ENCODE data around the gene ROR1.
A peak's percentile ranks its signal among the peaks of the same experiment; 100 is the strongest.

ROR1 gene

GRCh38 chr1:63775418-63776127 lies 1.8 kb downstream of the ROR1 start (continued):
- TF ChIP-seq ZNF148 (tag by site-specific recombination; IDR thresholded peaks at IDR 0.05; ENCODE audit: borderline replicate concordance) = no peak
- TF ChIP-seq ZEB2 (tag by site-specific recombination; IDR thresholded peaks at IDR 0.05) = 0 out of 2 replicates have a peak, but pooled peaks have one; percentile 25
- TF ChIP-seq ZNF155 (tag by site-specific recombination; IDR thresholded peaks at IDR 0.05) = no peak
- peak; percentile 46; the same call in 1 of the 2 replicates for TF ChIP-seq IKZF3 (tag by site-specific recombination; IDR thresholded peaks at IDR 0.05)
- TF ChIP-seq OSR2 (tag by site-specific recombination; IDR thresholded peaks at IDR 0.05) = peak; percentile 87
- 0 out of 2 replicates have a peak, but pooled peaks have one; percentile 11 for TF ChIP-seq ZNF596 (tag by site-specific recombination; IDR thresholded peaks at IDR 0.05)
- no peak for TF ChIP-seq EGR2 (tag by site-specific recombination; IDR thresholded peaks at IDR 0.05; ENCODE audit: low read depth)
- peak; percentile 32; the same call in 1 of the 2 replicates for TF ChIP-seq FEZF1 (tag by site-specific recombination; IDR thresholded peaks at IDR 0.05)
- 0 out of 2 replicates have a peak, but pooled peaks have one; percentile 20 for TF ChIP-seq KLF1 (tag by site-specific recombination; IDR thresholded peaks at IDR 0.05)
- TF ChIP-seq ZNF366 (tag by site-specific recombination; conservative IDR thresholded peaks at IDR 0.05) = peak; percentile 64; the same call in 1 of the 2 replicates
- no peak for TF ChIP-seq SP3 (tag by site-specific recombination; IDR thresholded peaks at IDR 0.05)
- TF ChIP-seq ZXDB (tag by site-specific recombination; IDR thresholded peaks at IDR 0.05) = 0 out of 2 replicates have a peak, but pooled peaks have one; percentile 17

GRCh38 chr1:63777286-63777685 lies 3.5 kb downstream of the ROR1 start:
- Histone ChIP-seq H3K36me3 (ENCODE audit: control insufficient read depth in 2 of 2, insufficient read depth in 1 of 2, low read length in 2 of 2) (no peaks in the 10 kb centered on the region), H3K4me1 (ENCODE audit: control insufficient read depth, insufficient read depth, low read length) (peaks cover 36% of the 10 kb centered on the region), H3K27ac (ENCODE audit: extremely low read depth, low read depth, low read length) (no peak overlapping the region), H3K4me3 (ENCODE audit: low read depth, low read length) (no peak overlapping the region), H3K9me3 (ENCODE audit: control insufficient read depth, insufficient read depth, low read depth, low read length) (no peaks in the 10 kb centered on the region)
- ChIA-PET CTCF (interaction anchor here (0.7 to 2.8 kb wide), 10 partner anchors 11 to 360 kb away, joined by 3 to 15 read pairs (median 4); no protein-coding TSS in a partner anchor), POLR2A (no interaction called here)
- TF ChIP-seq ZBTB20 (tag by site-specific recombination; IDR thresholded peaks at IDR 0.05) = no peak
- TF ChIP-seq ZNF121 (tag by site-specific recombination; IDR thresholded peaks at IDR 0.05) = no peak
- TF ChIP-seq KLF9 (tag by site-specific recombination; IDR thresholded peaks at IDR 0.05; ENCODE audit: low read depth) = peak; percentile 38; the same call in 1 of the 2 replicates

DNA sequence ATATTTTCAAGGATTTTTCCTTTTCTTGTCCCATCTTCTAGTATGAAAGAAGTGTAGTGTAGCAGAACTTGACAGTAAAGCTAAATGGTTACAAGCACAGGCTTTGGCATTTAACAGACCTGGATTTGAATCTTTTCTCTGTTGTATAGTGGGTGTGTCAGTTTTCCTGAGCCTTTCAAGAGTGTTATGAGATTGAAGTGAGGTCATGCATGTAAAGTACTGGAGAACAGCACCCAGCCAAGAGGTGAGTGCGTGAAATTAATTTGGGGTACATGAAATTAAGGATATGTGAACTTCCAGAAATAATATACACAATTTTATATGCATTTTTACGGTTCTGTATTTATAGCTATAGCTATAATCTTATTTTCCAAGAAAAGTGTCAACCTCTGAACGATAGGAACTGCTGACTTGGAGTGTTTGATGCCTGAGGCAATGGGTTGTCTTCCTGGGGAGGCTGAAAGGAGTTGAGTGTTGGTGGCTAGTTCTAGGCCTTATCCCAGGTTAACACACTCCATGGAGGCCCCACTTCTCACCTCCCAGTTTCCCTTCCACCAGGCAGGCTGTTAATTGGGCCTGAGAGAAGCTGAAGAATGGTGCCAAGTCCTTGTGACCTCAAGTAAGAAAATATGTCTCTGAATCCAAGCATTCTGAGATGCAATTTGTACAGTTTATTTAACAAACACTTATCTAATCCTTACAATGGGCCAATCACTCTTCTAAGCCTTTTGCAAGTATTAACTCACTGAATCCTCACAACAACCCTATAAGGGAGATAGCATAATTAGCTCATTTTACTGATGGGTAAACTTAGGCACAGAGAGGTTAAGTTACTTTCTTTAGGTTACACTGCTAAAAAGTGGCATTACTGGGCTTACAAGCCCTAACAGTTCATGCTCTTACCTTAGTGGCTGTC lies 4.4 kb downstream of the ROR1 start:
- Histone ChIP-seq H3K27ac (ENCODE audit: extremely low read depth, low read depth, low read length) (peak overlapping the region; percentile 17; the same call in 1 of the 2 replicates), H3K9me3 (ENCODE audit: control insufficient read depth, insufficient read depth, low read depth, low read length) (no peaks in the 10 kb centered on the region), H3K4me1 (ENCODE audit: control insufficient read depth, insufficient read depth, low read length) (peaks cover 34% of the 10 kb centered on the region), H3K4me3 (ENCODE audit: low read depth, low read length) (no peak overlapping the region), H3K36me3 (ENCODE audit: control insufficient read depth in 2 of 2, insufficient read depth in 1 of 2, low read length in 2 of 2) (no peaks in the 10 kb centered on the region)
- ChIA-PET CTCF (interaction anchor here (0.6 to 2.8 kb wide), 12 partner anchors 10 to 1732 kb away, joined by 3 to 15 read pairs (median 3); no protein-coding TSS in a partner anchor), POLR2A (no interaction called here)
- TF ChIP-seq HOXD13 (CRISPR knock-in tag; IDR thresholded peaks at IDR 0.05; ENCODE audit: borderline replicate concordance) = no peak
- 0 out of 2 replicates have a peak, but pooled peaks have one; percentile 10 for TF ChIP-seq ZEB2 (tag by site-specific recombination; IDR thresholded peaks at IDR 0.05)
- peak; percentile 85 for TF ChIP-seq KLF9 (tag by site-specific recombination; IDR thresholded peaks at IDR 0.05; ENCODE audit: low read depth)
- TF ChIP-seq, protein P1, sequence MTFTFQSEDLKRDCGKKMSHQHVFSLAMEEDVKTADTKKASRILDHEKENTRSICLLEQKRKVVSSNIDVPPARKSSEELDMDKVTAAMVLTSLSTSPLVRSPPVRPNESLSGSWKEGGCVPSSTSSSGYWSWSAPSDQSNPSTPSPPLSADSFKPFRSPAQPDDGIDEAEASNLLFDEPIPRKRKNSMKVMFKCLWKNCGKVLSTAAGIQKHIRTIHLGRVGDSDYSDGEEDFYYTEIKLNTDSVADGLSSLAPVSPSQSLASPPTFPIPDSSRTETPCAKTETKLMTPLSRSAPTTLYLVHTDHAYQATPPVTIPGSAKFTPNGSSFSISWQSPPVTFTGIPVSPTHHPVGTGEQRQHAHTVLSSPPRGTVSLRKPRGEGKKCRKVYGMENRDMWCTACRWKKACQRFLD (tag by site-specific recombination; IDR thresholded peaks at IDR 0.05) = no peak
- TF ChIP-seq, protein P2, sequence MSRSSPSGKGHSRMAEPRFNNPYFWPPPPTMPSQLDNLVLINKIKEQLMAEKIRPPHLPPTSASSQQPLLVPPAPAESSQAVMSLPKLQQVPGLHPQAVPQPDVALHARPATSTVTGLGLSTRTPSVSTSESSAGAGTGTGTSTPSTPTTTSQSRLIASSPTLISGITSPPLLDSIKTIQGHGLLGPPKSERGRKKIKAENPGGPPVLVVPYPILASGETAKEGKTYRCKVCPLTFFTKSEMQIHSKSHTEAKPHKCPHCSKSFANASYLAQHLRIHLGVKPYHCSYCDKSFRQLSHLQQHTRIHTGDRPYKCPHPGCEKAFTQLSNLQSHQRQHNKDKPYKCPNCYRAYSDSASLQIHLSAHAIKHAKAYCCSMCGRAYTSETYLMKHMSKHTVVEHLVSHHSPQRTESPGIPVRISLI (tag by site-specific recombination; IDR thresholded peaks at IDR 0.05) = no peak
- 0 out of 2 replicates have a peak, but pooled peaks have one; percentile 18 for TF ChIP-seq ZXDB (tag by site-specific recombination; IDR thresholded peaks at IDR 0.05)
- TF ChIP-seq ZNF585B (tag by site-specific recombination; IDR thresholded peaks at IDR 0.05) = no peak
- TF ChIP-seq OSR2 (tag by site-specific recombination; IDR thresholded peaks at IDR 0.05) = 0 out of 2 replicates have a peak, but pooled peaks have one; percentile 10
- TF ChIP-seq KLF10 (tag by site-specific recombination; IDR thresholded peaks at IDR 0.05) = peak; percentile 91
- TF ChIP-seq ZNF600 (tag by site-specific recombination; IDR thresholded peaks at IDR 0.05) = peak; percentile 23; the same call in 1 of the 2 replicates
- peak; percentile 91 for TF ChIP-seq ZNF664 (tag by site-specific recombination; IDR thresholded peaks at IDR 0.05)
- TF ChIP-seq ZNF692 (tag by site-specific recombination; IDR thresholded peaks at IDR 0.05) = peak; percentile 46; the same call in 1 of the 2 replicates

Data from HEK293 (cell line).